Ovary (tissue), 9 donors: Measurements from ENCODE around the gene BATF3. TPM values are rescaled to one million over a fixed set of nuclear protein-coding genes. Genes with fewer than 3 reads are reported as not detected.
A peak's percentile ranks its signal among the peaks of the same experiment; 100 is the strongest.

Source experiments
- DNase-seq, 5 donors: peaks; one replicate each; pipeline ENCODE4 v3.0.0-alpha.2; 2019 to 2020
- H3K27ac ChIP-seq, 2 donors: fragments of 200-600 bp; one replicate each; pipeline versions ENCODE4 v1.5.1 to v1.8.0; 2019 to 2022
- H3K27me3 ChIP-seq: fragments of 200-600 bp; one replicate; pipeline ENCODE4 v1.8.0; 2022
- H3K36me3 ChIP-seq: fragments of 200-600 bp; sonication (generic); one replicate; pipeline ENCODE4 v1.5.1; 2019
- H3K4me1 ChIP-seq: one replicate; pipeline ENCODE4 v1.8.1; 2013; ENCODE audit warnings: mild to moderate bottlenecking, moderate library complexity; ENCODE audit not compliant: insufficient read depth
- H3K4me3 ChIP-seq: fragments of 200-600 bp; sonication (generic); one replicate; pipeline ENCODE4 v1.5.1; 2017
- H3K9me3 ChIP-seq, 2 donors: fragments of 200-600 bp in 1 of 2; sonication (generic) in 1 of 2; one replicate each; pipeline versions ENCODE4 v1.5.1 to v1.8.1; 2013 to 2019; ENCODE audit warnings: mild to moderate bottlenecking in 1 of 2, moderate library complexity in 1 of 2
- CTCF ChIP-seq, 3 donors: fragments of 450-650 bp in 2 of 3; fragments of 200-600 bp in 1 of 3; IDR thresholded peaks; one replicate each; pipeline versions ENCODE4 v1.5.1 to v1.8.0; 2016 to 2022; ENCODE audit warnings: antibody characterized with exemption in 3 of 3, mild to moderate bottlenecking in 1 of 3
- EP300 ChIP-seq: sonication (generic); formaldehyde crosslinking; IDR thresholded peaks from one replicate; pipeline ENCODE4 v1.6.1; 2017; ENCODE audit warnings: antibody characterized with exemption
- POLR2A ChIP-seq: fragments of 450-650 bp; IDR thresholded peaks from one replicate; pipeline ENCODE4 v1.6.1; 2017; ENCODE audit warnings: antibody characterized with exemption, mild to moderate bottlenecking, moderate library complexity
- WGBS, 3 donors: extraction: QIAGEN DNeasy Blood & Tissue Kit in 1 of 3; methylation state at CpG; one replicate each; pipeline versions ENCODE4 v1.1.5 to v1.1.7; 2013 to 2017; 5-methylcytosine and 5-hydroxymethylcytosine counted together
- intact Hi-C, 4 donors: fragments of 100-400 bp; cut with DNase I; formaldehyde crosslinking; loops; one replicate each; pipeline versions ENCODE4 v1.11.0 to v1.15.1; 2022 to 2023
- polyA plus RNA-seq, 2 donors: library from polyadenylated mRNA; stranded (reverse); fragments of 200-250 nt in 1 of 2; fragments of 350-450 nt in 1 of 2; fragmentation: Illumina TruSeq in 1 of 2; extraction: RNeasy Lipid Tissue Mini Kit (QIAGEN cat#74804) in 1 of 2; gene quantifications; one replicate each; pipeline ENCODE4 v1.2.3, GENCODE V29; 2013 to 2014
- total RNA-seq, 7 donors: library from RNA; depleted of rRNA in 2 of 7; stranded (reverse); fragments of >200 nt in 2 of 7; fragmentation: NEBNext Ultra II Directional in 3 of 7; extraction: Animal tissue kit (Norgen Biotek cat#: 25700) in 3 of 7; gene quantifications; one replicate each; pipeline versions ENCODE4 v1.1.0 to v1.2.4, GENCODE V29; 2016 to 2023
- donor health status: DM: no; HTN: no; CAD: no; lungs with moderate emphysema.
- donor health status: DM: no; HTN: no; CAD: no.
- donor health status: Bipolar disorder and iron deficiency.
- donor health status: DM: yes; HTN: yes; CAD: no.
- donor health status: DM: no; HTN: no; CAD: no.
- donor health status: DM: yes; HTN: yes; CAD: no.

BATF3 gene
- total and polyA plus RNA-seq, 9 donors: 0.71 to 4.2 (median 1.1) TPM

GRCh38 chr1:212701910-212702309 is 2.3 kb upstream of the BATF3 start:
- no peak for DNase-seq
- Histone ChIP-seq H3K27me3 (no peaks in the 10 kb centered on the region), H3K27ac (no peak overlapping the region), H3K9me3 (no peaks in the 10 kb centered on the region), H3K4me3 (no peak overlapping the region), H3K36me3 (no peaks in the 10 kb centered on the region), H3K4me1 (peaks cover 4% of the 10 kb centered on the region)
- intact Hi-C loops: no loop called here
- TF ChIP-seq CTCF (IDR thresholded peaks at IDR 0.05) (no peak), POLR2A (no peak), EP300 (no peak)
- WGBS, 3 donors: 57 to 70% (median 59%) methylated on average over 1 of the region's 1 CpG

DNA sequence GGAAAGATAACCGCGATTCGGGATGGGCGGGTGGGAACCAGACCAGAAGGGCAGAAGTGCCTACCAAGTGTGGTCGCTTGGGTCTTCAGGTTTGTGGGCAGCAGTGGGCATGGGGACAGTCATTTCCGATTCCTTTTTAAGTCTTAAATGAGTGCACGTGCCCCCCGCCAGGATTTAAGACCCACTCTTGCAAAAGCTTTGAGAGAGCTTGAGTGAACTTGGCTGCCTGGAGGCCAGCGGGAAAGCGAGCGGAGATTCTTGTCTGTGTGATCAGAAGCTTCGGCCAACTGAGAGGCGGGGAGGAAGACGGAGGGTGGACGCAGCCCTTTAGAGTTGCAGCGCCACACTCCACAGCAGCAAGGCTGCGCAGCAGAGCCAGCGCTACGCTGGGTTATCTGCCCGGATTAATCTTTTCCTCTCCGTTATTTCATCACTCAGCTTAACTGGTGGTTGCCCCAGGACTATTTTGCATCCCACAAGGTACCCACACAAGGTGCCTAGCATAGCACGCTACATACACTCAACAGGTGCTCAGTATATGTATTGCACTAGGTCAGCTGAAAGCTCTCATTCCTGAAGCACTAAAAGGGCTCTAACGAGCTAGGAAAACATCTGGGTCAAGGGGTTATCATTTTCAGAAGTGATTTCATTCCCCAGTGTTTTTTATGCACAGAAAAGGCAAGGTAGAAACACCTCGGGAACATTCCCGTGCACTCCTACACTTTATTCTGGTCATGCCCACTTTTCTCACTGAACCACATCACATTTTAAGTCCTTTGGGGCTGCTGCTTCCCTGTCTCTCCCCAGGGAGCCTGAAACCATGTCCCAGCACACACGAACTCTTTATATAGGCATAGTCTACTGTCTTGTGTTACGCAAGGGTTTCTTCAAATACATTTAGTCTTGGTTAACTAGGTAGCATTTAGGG is 1.5 kb upstream of the BATF3 start:
- WGBS, 3 donors: 7 to 9% (median 8%) methylated on average over 27 of the region's 27 CpGs
- H3K27me3 ChIP-seq: no peaks in the 10 kb centered on the region
- TF ChIP-seq EP300 (no peak), POLR2A (no peak), CTCF (IDR thresholded peaks at IDR 0.05) (no peak)
- H3K4me1 ChIP-seq: peaks cover 4% of the 10 kb centered on the region
- H3K4me3 ChIP-seq: peak overlapping the region; percentile 56
- H3K27ac ChIP-seq: peak overlapping the region in 1 of 2 donors; percentile 12
- intact Hi-C loops: no loop called here
- peak in 4 of 5 donors; percentile 11 to 46 (median 32) for DNase-seq
- no peaks in the 10 kb centered on the region for H3K9me3 ChIP-seq
- no peaks in the 10 kb centered on the region for H3K36me3 ChIP-seq

DNA sequence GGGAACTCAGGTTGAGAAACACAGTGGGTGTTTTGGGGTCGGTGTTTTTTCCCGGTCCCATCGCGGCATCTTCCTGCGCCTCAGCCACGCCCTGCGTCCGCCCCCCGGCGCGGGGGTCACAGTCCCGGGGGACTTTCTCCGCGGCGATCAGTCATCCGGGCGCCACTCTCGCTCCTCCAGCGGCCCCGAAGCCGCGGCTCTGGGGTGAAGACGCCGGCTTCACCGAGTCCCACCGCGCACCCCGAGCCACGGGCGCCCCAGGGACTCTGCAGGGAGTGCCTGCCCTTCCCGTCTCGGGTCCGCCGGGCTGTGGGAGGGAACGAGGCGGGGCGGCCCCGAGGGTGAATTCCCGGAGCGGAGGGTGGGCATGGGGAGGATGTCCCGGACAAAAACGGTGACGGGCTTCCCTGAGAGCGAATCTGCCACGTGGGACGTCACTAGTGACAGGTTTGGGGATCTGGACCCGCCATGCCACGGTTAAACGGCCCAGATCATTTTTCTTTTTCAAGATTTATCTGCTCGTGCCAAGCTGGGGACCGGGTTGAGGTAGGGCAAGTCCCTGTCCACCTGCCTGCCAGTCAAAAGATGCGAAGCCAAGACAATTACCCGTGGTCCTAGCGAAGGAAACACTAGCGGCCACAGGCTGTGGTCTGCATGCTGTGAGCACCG is 717 bp upstream of the BATF3 start:
- Histone ChIP-seq H3K27ac (peak overlapping the region; percentile 12 to 15), H3K4me3 (peak overlapping the region; percentile 56), H3K9me3 (no peaks in the 10 kb centered on the region), H3K27me3 (no peaks in the 10 kb centered on the region), H3K36me3 (no peaks in the 10 kb centered on the region), H3K4me1 (peaks cover 4% of the 10 kb centered on the region)
- WGBS, 3 donors: 0 to 2% (median 1%) methylated on average over 46 to 56 of the region's 56 CpGs
- no peak for TF ChIP-seq POLR2A
- no peak for TF ChIP-seq EP300
- no peak for TF ChIP-seq CTCF (IDR thresholded peaks at IDR 0.05)
- peak; percentile 15 to 56 (median 39) for DNase-seq
- intact Hi-C loops: no loop called here

DNA sequence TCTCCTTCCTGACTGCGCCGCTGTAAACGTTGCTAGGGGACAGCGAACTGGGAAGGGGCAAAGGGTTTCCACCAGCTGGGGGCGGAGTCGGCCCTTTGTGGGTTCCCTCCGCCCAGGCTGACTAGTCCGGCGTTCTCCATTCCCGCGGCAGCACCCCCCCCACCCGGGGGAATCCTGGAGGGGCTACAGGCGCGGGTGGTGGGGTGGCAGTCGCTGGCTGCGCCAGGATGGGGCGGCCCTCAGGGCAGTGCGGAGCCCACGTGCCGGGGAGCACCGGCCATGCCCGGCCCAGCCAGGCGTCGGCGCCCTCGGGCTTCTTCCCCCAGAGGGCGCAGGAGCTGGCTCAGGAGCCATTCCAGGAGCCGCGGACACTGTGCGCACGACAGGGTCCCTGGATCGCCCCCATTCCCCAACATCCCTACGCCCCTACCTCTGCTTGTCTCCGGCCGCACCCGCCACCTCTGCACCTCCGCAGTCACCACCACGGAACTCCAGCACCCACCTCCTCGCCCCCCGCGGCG is 476 bp downstream of the BATF3 start:
- no peaks in the 10 kb centered on the region for H3K9me3 ChIP-seq
- peak; percentile 10 to 43 (median 28) for DNase-seq
- H3K27ac ChIP-seq: no peak overlapping the region
- H3K4me1 ChIP-seq: peaks cover 4% of the 10 kb centered on the region
- H3K27me3 ChIP-seq: no peaks in the 10 kb centered on the region
- H3K4me3 ChIP-seq: peak overlapping the region; percentile 56
- no peak for TF ChIP-seq EP300
- no peak for TF ChIP-seq POLR2A
- peak in 1 of 3 donors; percentile 12 for TF ChIP-seq CTCF (IDR thresholded peaks at IDR 0.05)
- no peaks in the 10 kb centered on the region for H3K36me3 ChIP-seq
- 0 to 2% (median 2%) methylated on average over 34 to 42 of the region's 42 CpGs for WGBS, 3 donors
- intact Hi-C loops: no loop called here
